Measurements from ENCODE around the gene SLC16A7. TPM values are rescaled to one million over a fixed set of nuclear protein-coding genes. Genes with fewer than 3 reads are reported as not detected.

SLC16A7 gene
- polyA plus RNA-seq, 6 donors from 2014 or later = 12.6 to 38.9 (median 29.1) TPM

DNA sequence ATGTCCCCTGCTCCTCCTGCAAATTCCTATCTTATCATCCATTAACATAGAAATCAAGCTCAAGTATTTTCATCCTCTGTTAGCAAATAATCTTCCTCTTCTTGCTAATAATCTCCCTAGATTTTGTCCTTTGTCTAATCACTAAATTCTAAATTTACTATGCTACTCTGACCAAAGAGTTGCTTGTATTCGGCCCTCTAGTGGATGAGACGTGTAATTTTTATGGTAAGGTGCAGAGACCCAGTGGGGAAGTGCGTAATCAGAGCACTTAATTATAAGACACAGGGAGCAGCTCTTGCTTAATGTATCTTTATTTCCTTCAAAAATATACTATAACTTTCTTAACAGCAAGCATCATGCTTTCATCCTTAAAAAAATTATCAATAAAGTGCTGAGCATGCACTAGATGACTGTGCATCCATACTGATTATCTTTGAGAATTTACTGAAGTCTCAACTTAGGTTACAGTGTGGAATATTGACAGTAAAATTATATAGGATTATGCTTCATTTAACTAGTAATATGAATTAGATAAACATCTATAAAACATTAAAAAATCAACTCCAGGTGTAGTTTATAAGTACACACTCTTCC, 212.6 kb downstream of the SLC16A7 start:
- peaks cover 2 to 8% (median 6%) of the 10 kb centered on the region in 3 donors for H3K4me1 Mint-ChIP-seq
- peak; percentile 66 to 80 for ATAC-seq (ENCODE audit: low read depth in 2 of 2)
- no peak overlapping the region for H3K4me3 Mint-ChIP-seq
- H3K9me3 Mint-ChIP-seq = no peaks in the 10 kb centered on the region
- peak overlapping the region in 1 of 6 donors; percentile 51 for H3K27ac Mint-ChIP-seq
- peaks cover 0 to 9% (median 0%) of the 10 kb centered on the region in 3 donors for H3K27me3 Mint-ChIP-seq
- no peaks in the 10 kb centered on the region for H3K36me3 Mint-ChIP-seq
- DNase-seq = peak; percentile 23

DNA sequence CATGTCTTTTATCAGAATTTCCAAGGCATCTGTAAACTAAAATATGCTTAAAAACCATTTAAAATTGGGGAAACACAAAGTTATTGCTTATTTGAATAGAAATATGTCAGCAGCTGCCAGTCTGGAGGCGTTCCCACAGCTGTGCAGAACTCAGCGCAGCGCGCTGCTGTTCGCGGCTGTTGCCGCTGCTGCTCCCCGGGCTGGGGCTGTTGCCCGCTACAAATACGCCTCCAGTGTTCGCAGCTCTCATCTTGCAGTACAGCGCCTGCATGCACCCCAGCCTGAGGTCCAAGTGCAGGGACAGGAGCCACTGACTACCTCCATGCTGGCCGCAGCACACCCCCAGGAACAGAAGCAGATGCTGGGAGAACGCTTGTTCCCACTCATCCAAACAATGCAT, 216.2 kb downstream of the SLC16A7 start:
- Mint-ChIP-seq H3K27ac (no peak overlapping the region), H3K36me3 (no peaks in the 10 kb centered on the region), H3K27me3 (peaks cover 0 to 9% (median 0%) of the 10 kb centered on the region in 3 donors), H3K4me3 (no peak overlapping the region), H3K9me3 (peaks cover 0 to 3% (median 2%) of the 10 kb centered on the region in 7 donors), H3K4me1 (peaks cover 0 to 8% (median 5%) of the 10 kb centered on the region in 3 donors)
- no peak for DNase-seq
- no peak for ATAC-seq (ENCODE audit: low read depth in 2 of 2)

DNA sequence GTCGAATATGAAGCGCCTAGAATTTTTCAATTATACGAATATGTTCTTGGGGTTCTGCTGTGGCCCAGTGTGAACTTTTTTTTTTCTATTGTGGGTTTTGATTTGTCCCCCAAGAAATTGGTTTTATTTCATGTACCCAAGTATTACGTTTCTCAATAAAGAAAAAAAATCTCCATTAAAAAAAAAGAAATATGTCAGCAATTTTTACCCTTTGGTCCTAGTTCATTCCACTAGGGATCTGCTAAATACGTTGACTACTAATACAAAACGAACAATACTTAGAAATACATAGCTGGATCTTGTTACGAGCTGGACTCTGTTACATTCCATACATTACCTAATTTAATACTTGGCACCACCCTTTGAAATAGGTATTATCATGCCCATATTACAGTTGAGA, 216.9 kb downstream of the SLC16A7 start:
- H3K9me3 Mint-ChIP-seq = peaks cover 0 to 5% (median 3%) of the 10 kb centered on the region in 7 donors
- DNase-seq = no peak
- H3K4me1 Mint-ChIP-seq = peaks cover 0 to 4% (median 0%) of the 10 kb centered on the region in 3 donors
- H3K27ac Mint-ChIP-seq = no peak overlapping the region
- no peaks in the 10 kb centered on the region for H3K36me3 Mint-ChIP-seq
- ATAC-seq (ENCODE audit: low read depth in 2 of 2) = no peak
- H3K27me3 Mint-ChIP-seq = peaks cover 0 to 9% (median 0%) of the 10 kb centered on the region in 3 donors
- no peak overlapping the region for H3K4me3 Mint-ChIP-seq

DNA sequence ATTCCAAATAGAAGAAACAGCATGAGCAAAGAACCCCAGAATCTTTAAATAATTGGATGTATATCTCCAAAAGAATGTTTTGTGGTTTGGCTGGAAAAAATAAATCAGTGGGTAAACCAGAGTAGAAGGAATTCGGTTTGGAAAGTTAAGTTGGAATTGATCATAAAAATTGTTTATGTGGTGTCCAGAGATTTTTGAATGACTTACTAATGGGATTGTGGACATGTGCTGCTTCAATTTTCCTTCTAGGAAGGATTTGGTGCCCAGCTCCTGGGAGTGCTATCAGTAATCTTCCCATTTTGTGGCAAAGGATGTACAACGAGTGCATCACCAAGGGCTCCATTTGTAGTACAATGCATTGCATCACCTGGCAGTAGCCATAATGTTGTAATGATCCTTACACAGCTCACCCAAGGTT, 224.8 kb downstream of the SLC16A7 start:
- Mint-ChIP-seq H3K36me3 (no peaks in the 10 kb centered on the region), H3K4me1 (no peaks in the 10 kb centered on the region), H3K27ac (no peak overlapping the region), H3K4me3 (no peak overlapping the region), H3K9me3 (peaks cover 0 to 7% (median 3%) of the 10 kb centered on the region in 7 donors), H3K27me3 (no peaks in the 10 kb centered on the region)
- DNase-seq (no peak), ATAC-seq (ENCODE audit: low read depth in 2 of 2) (no peak)

DNA sequence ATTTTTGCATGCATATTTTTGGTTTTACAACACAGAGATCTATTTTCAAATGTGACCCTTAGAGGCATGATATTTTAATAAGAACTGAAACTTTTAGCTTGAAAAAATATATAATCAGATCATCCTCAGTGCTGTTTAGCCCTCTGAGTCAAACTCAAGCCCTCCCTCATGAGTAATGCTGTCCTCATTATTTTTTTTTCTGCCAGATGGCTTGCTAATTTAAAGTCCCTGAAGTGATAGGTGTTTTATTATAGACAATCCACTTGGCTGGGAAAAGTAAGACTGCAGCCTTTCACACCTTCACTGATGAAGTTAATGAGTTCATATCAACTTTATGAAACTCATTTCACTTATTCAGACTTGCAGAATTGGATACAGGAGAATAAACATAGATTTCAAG, 227.7 kb downstream of the SLC16A7 start:
- no peaks in the 10 kb centered on the region for H3K27me3 Mint-ChIP-seq
- no peaks in the 10 kb centered on the region for H3K36me3 Mint-ChIP-seq
- no peaks in the 10 kb centered on the region for H3K4me1 Mint-ChIP-seq
- H3K9me3 Mint-ChIP-seq = peaks cover 0 to 6% (median 0%) of the 10 kb centered on the region in 7 donors
- H3K27ac Mint-ChIP-seq = no peak overlapping the region
- DNase-seq (no peak), ATAC-seq (ENCODE audit: low read depth in 2 of 2) (no peak)
- H3K4me3 Mint-ChIP-seq = no peak overlapping the region

DNA sequence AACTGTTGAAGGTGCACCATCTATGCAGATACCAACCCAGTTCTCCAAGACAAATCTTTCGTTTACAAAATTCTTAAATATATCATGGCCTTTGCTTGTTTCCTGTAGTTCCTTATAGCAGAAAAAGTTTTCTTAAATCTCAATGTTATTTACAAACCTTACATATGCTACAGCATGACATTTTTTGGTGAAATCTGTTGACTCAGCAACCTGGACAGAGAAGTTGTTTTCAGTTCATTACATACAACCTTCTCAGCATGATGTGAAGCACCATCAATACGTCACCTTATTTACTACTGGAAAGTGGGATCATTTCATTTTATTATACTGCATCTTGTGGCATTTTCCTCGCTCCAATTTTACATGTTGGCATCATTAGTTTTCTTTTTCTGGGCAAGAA, 231.9 kb downstream of the SLC16A7 start:
- ATAC-seq (ENCODE audit: low read depth in 2 of 2) (no peak), DNase-seq (no peak)
- Mint-ChIP-seq H3K9me3 (peaks cover 0 to 6% (median 0%) of the 10 kb centered on the region in 7 donors), H3K27ac (no peak overlapping the region), H3K4me3 (no peak overlapping the region), H3K36me3 (no peaks in the 10 kb centered on the region), H3K27me3 (peaks cover 0 to 6% (median 0%) of the 10 kb centered on the region in 3 donors), H3K4me1 (no peaks in the 10 kb centered on the region)

DNA sequence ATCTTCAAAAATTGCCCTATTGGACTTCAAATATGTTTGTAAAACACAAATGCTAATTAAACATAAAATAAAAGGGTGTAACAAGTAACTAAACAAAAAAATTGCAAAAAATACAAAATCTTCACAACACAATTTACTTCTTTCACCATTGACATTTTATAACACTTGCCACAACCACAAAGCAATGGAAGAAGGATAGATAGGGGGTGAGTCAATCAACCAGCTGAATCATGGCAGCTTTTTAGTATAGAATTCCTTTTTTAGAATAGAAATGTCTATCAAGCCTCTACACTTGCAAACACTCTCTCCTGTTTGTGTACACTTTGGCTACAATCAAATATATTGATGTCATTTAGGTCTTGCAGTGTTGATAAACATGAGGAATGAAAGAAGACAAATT, 232.7 kb downstream of the SLC16A7 start:
- no peak overlapping the region for H3K4me3 Mint-ChIP-seq
- H3K27ac Mint-ChIP-seq = no peak overlapping the region
- H3K36me3 Mint-ChIP-seq = no peaks in the 10 kb centered on the region
- ATAC-seq (ENCODE audit: low read depth in 2 of 2) (no peak), DNase-seq (no peak)
- H3K9me3 Mint-ChIP-seq = peaks cover 0 to 6% (median 0%) of the 10 kb centered on the region in 7 donors
- peaks cover 0 to 6% (median 0%) of the 10 kb centered on the region in 3 donors for H3K27me3 Mint-ChIP-seq
- no peaks in the 10 kb centered on the region for H3K4me1 Mint-ChIP-seq

DNA sequence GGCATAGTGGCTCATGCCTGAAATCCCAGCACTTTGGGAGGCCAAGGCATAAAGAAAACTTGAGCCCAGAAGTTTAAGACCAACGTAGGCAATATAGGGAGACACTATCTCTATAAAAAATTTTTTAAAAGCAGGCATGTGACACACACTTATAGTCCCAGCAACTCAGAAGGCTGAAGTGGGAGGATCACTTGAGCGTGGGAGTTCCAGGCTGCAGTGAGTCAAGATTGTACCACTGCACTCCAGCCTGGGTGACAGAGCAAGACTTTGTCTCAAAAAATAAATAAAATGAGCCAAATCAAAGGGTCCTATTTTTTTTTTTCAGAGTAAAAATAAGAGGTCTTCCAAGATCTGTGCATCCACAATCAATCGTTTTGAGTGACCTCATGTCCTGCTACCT, 237.6 kb downstream of the SLC16A7 start:
- no peaks in the 10 kb centered on the region for H3K4me1 Mint-ChIP-seq
- peaks cover 0 to 6% (median 0%) of the 10 kb centered on the region in 3 donors for H3K27me3 Mint-ChIP-seq
- ATAC-seq (ENCODE audit: low read depth in 2 of 2) (no peak), DNase-seq (no peak)
- H3K36me3 Mint-ChIP-seq = no peaks in the 10 kb centered on the region
- H3K4me3 Mint-ChIP-seq = no peak overlapping the region
- no peaks in the 10 kb centered on the region for H3K9me3 Mint-ChIP-seq
- peak overlapping the region in 1 of 6 donors; percentile 28 for H3K27ac Mint-ChIP-seq

DNA sequence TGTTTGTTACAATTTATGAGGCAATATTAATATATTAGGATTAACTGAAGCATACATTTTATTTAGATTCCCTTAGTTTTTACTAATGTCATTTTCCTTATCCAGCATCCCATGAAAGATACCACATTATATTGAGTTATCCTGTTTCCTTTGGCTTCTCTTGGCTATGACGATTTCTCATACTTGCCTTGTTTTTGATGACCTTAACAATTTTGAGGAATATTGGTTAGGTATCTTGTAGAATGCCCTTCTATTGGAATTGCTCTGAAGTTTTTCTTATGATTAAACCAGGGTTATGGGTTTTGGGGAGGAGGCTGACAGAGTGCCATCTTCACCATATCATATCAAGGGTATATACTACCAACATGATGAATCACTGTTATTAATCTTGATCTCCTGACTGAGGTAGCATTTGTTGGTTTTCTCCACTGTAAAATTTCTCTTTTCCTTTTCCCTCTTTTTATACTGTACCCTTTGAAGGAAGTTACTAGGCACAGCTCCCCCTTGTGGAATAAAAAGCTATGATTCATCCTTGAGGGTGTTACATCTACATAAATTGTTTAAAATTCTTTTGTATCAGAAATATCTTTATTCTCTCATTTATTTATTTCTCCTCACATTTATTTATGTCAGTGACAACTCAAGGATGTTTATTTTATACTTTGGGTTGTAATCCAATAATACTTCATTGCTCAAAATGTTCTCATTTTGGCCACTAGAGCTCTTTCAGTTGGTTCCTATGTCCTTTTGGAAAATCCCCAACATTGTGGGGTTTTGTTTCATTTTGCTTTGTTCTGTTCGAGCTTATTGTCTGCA, 239.0 kb downstream of the SLC16A7 start:
- Mint-ChIP-seq H3K36me3 (no peaks in the 10 kb centered on the region), H3K4me1 (no peaks in the 10 kb centered on the region), H3K9me3 (no peaks in the 10 kb centered on the region), H3K4me3 (no peak overlapping the region), H3K27me3 (peaks cover 0 to 13% (median 0%) of the 10 kb centered on the region in 3 donors), H3K27ac (no peak overlapping the region)
- ATAC-seq (ENCODE audit: low read depth in 2 of 2) (no peak), DNase-seq (peak; percentile 2)
